Renal cortical epithelial cell (primary cell): ENCODE results near the gene PIAS2. TPM values are rescaled to one million over a fixed set of nuclear protein-coding genes. Genes with fewer than 3 reads are reported as not detected.
A peak's percentile ranks its signal among the peaks of the same experiment; 100 is the strongest.
"Not testable (repeated sequence)": the region's sequence is repeated elsewhere in the genome, so short reads cannot be mapped to it uniquely, and the experiment has no call there.

Source experiments
- DNase-seq: peaks from one replicate; pipeline ENCODE4 v3.0.0-alpha.2; 2011; ENCODE audit warnings: low read depth
- total RNA-seq: library from RNA; depleted of rRNA; stranded (reverse); fragments of >200 nt; gene quantifications from 2 replicates; pipeline ENCODE4 v1.2.3, GENCODE V29; 2014

Gene PIAS2
- total RNA-seq: 10.6 and 36.4 TPM in 2 replicates

DNA sequence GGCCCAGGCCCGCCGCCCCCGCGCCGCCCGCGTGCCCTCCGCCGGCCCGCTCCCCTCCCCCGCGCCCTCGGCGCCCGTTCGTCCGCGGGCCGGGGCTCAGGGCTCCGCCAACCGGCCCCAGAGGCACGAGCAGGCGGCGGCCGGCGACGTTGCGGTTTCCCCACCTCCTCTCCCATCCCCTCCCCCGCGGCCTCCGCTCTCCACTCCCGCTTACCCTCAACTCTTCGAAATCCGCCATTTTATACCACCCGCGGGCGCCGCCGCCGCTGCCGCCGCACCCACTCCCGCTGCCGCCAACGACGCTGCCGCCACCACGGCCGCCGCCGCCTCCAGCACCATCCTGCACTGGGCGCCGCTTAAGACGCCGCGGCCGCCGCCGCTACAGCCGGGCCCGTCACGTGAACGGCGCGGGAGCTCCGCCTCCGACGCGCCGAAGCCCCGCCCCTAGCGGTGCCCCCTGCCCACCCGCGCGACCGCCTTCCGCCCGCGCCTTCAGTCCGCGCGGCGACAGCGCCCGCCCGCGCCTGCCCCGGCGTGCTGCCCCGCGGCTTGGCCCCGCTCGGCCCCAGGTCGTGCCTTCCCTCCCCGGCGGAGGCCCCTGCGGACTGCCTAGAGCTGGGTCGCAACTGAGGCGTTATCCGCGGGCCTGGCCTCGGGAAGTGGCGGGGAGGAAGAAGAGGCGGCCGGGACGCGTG lies at the start of gene PIAS2, which contains the start of gene KATNAL2:
PIAS2 (minus strand) TSS at position 400 of the 695 bp plus-strand sequence; CDS start at position 238, 162 bp downstream.
KATNAL2 (plus strand) TSS at position 495 of the 695 bp plus-strand sequence. CDS start 29,271 bp downstream, outside the sequence.
- peak; percentile 22 for DNase-seq

DNA sequence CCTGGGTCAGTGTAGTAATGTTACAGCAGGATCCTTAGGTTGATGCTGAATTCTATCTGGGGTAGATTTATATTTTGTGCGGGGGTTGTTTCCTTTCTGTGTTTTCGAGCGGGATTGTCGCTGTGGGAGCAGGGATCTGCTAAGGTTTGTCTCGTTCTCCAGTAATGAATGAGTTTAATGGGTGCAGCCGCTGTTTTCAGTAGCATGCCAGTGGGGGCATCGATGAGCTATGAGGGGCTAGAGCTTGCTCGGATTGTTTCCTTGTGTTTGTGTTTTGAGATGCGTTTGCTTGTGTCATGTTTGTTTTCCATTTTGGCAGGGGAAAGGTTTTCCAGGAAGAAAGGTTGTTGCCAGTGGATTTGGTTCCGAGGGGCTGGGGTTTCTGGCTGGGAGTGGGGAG lies 49.0 kb upstream of the PIAS2 start:
- DNase-seq: not testable (repeated sequence)

DNA sequence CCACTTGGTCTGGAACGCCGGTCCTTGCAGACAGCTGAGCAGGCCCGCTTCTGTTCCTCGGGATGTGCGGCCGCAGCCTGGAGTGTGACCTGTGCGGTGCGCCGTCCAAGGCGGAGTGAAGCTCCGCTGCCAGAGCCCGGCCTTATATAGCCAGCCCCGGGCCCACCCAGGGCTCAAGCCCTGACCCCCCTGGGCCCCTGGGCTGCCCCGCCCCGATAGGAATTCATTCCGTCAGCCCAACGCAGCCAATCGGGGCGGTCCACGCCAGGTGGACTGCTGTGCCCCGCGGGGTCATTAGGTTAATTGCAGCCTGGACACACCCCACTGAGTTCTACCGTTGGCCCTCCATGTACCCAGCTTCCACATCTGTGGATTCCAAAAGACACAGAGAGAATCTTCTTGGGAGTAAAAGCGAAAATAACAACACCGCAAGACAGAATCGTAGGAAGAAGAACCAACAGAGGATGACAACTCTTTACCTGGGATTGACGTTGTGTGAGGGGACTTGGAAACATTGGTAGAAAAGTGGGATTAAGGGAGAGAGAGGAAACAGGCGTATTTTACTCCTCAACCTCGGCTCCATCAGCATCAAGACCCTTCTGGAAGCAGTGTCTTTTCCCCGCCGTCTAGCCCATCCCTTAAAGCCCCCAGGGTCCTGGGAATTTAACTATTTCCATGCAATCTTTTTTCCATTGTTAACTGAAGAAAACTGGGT lies 47.4 kb upstream of the PIAS2 start:
- DNase-seq: peak; percentile 17

DNA sequence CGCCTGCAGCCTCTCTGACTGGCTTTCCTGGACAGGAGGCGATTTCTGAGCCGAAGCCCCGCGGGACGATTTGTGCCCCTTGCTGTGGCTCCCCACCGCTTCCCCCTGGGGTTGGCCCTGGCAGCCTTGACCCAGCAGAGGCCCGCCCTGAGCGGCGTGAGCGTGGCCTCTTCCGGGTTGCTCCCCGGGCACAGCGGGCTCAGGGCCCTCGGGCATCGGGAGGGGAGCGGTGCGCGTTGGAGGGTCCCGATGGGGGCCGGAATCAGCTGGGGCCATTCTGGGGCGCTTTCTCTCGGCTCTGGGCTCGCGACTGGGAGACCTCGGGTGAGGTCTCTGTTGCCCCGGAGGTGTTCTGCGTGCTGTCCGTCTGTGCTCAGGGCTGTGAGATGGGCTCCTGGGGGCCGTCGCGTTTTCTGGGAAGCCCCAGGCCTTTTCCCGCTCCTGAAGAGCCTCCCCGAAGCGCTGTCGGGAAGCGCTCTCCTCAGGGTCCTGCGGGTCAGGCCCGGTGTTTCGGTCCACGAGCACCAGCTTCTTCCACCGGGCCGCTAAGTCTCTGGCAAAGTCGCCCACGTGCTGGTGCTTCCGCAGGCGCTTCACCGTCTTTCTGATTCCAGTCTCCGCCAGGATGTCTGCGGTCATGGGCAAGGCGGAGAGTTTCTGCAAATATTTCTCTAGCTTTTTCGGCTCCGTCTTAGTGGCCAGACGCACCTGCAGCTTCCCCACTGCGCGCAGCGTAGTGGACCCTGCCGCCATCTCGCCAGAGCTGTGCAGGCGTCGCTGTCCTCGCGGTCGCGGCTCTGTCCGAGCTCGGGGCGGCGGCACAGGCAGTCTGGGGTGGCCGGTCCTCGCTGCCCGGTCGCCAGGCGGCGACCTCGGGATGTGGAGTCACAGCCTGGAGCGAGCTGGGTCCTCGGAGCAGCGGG lies 46.6 kb upstream of the PIAS2 start:
- DNase-seq: not testable (repeated sequence)

GRCh38 chr18:46958209-46958608 lies 40.9 kb upstream of the PIAS2 start:
- DNase-seq: no peak

- no peak for DNase-seq
These were observed 35.9 kb upstream of the PIAS2 start for GRCh38 chr18:46953195-46953594.

- DNase-seq: peak; percentile 30
These were observed 32.9 kb upstream of the PIAS2 start for GRCh38 chr18:46950064-46950656.

DNA sequence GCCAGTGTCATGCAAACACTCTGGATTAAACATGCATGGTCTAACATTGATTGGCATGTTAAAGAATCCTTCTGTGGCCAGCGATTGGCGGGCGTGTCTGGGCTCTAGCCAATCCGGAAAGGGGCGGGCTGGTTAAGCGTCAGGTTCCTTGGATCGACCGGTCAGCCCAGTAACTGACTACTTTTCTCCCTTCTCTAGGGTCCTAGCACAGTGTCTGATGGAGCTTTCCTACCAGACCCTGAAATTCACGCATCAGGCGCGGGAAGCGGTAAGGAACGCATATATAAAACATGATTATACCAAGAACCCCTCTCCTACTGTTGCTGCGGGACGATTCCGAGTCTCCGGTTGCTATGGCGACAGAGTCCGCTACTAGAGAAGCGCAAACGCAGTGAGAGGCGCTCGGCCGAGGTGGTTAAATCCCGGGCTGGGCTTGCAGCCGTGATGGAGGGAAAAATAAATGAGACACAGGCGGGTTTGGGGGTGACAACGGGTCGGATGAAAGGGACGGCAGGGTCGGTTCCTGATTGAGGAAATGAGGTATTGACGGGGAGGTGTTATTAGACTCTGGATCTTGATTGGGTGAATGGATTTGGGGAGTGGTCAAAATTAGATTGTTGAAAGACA lies 29.5 kb upstream of the PIAS2 start:
- peak; percentile 68 for DNase-seq

- DNase-seq: no peak
These were observed 25.3 kb upstream of the PIAS2 start for GRCh38 chr18:46942646-46943045.

DNA sequence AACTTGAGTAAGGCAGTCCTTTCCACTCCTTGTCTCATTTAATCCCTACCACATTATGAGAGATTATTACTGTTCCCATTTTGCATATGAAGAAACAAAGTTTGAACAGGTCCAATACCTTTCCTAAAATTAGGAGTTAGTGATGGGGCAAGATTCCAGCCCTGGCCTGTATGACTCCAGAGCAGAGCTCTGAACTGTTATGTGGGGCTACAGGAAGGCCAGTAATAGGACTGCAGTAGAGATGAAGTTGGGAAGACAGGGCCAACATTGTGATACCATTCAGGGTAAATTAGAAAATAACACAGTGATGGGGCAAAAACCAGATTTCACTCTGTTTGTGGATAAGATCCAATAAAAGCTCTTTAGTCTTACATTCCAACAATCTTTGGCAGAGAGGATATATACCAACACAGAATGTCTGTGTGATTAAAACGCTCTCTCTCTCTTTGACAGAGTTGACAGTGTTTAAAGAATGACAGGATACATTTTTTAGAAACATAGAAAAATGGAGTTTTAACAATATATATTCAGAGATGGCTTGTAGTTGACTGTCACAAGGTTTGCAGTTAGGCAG lies 22.8 kb upstream of the PIAS2 start:
- no peak for DNase-seq

DNA sequence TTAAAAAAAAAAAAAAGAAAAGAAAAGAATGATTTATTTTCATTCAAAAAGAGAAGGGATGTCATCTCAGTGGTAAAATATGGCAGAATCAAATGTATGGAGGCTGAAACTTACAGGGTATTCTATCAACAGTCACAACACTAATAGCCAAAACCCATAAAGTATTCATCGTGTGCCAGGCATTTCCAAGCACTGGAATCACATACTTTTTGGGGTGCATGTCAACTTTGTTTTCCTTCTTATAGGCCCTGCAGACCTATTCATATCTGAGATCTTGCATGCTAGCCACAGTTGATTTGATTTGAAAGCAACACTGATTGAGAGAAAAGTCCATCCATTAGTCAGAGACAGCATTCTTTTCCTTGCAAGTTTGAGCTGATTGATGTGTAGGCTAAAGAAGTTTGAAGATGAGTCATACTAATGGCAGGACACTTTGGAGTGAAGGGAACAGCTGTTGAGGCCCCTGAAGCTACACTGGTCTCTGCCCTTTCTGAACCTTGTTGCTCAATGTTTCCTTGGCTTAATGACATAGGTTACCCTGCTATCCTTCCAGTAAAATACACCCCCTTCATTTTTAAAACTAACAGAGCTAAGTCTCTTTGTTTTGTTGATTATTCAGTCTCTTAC lies 22.1 kb upstream of the PIAS2 start:
- peak; percentile 88 for DNase-seq

DNA sequence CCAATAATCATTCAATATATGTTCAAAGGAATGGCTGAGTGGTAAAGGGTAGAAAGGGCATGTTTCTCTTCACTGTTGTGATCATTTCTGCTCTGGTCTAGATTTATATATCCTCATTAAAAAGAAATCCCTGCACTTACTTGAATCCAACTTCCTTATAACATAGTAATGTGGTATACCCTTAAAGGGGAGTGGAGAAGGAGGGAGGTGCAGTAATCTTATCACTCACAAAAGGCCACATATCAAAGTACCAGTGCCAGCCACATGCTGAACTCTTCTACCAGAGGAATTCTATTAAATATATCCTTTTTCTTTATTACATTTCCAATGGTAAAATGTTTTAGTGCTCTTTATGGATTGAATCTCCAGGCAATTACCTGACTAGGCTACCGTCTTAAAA lies 3.3 kb upstream of the PIAS2 start:
- DNase-seq: no peak

- no peak for DNase-seq
These were observed 2.8 kb upstream of the PIAS2 start for GRCh38 chr18:46920067-46920466.

DNA sequence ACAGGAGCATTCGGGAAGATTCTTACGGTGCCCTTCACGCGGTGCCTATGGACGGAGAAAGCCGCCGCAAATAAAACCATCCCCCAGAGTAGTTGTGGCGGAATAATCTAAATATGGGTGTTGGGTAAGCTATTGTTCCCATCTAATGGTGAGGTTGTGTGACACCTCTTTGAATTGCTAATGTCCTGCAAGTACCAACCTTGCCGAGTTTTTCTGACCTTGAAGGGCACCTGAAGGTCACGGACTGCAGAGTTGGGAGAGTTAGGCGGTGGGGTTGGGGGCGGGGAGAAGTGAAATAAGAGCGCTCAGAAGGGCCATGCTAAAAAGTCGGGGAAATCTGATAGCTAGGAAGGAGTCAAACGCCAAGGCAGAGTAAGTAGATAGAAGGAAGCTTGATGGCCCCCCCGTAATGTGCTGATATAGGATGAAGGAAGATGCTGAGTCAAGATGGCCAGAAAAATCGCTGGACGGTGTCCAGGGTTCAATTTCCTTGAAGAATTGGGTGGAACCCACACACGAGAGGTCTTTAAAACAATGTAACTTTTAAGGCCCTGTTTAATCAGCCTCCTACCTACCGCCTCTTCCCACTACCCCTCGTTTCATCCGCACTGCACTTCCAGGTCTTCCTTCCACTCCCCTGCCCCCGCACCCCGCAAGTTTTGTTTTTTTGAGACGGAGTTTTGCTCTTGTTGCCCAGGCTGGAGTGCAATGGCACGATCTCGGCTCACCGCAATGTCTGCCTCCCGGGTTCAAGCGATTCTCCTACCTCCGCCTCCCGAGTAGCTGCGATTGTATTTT lies 695 bp upstream of the PIAS2 start:
- DNase-seq: peak; percentile 25

- DNase-seq: peak; percentile 38
These were observed 678 bp downstream of the PIAS2 start for GRCh38 chr18:46916551-46917107.

GRCh38 chr18:46915800-46916550 lies 1.3 kb downstream of the PIAS2 start:
- DNase-seq: no peak

GRCh38 chr18:46910856-46911255 lies 6.5 kb downstream of the PIAS2 start:
- DNase-seq: no peak

DNA sequence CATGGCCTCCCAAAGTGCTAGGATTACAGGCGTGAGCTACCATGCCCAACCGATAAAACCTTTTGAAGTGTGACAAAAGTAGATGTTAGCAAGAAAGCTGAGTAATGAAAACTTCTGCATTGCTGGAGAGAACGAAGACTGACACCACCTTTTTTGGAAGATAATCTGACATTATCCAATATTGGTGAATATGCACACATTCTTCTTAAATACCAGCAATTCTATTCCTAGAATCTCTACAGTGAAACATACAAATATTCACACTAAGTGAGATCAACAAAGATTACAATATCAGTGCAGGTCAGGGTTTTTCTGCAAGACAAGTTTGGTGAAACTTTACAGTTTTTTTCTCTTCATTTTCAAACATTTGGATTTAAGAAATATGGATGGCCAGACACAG lies 7.8 kb downstream of the PIAS2 start:
- no peak for DNase-seq
